DOHH2 (cell line): ENCODE data around the gene UPF2.

Experiments
- CTCF ChIP-seq: fragments of 200-600 bp; sonication (generic); IDR thresholded peaks from one replicate; pipeline ENCODE4 v1.5.1; 2014; ENCODE audit warnings: antibody characterized with exemption, mild to moderate bottlenecking, low read depth, low read length; ENCODE audit not compliant: poor library complexity, severe bottlenecking
- EZH2phosphoT487 ChIP-seq: fragments of 200-600 bp; sonication (generic); IDR thresholded peaks from 2 replicates; pipeline ENCODE4 v1.6.1; 2017; ENCODE audit warnings: borderline replicate concordance, mild to moderate bottlenecking, antibody characterized with exemption, low read length, moderate library complexity, mixed read lengths

- TF ChIP-seq CTCF (no peak), EZH2phosphoT487 (no peak)
Measured at GRCh38 chr10:12062754-12063482, 20.3 kb upstream of the UPF2 start.
